Stimulated activated CD4-positive, alpha-beta T cell treated with anti-CD3 and anti-CD28 coated beads, Interleukin-1b, Interleukin-23, amount 100 ng/mL, for 48 hours (primary cell): ENCODE results near the gene CYP2S1.
"Not testable (repeated sequence)": the region's sequence is repeated elsewhere in the genome, so short reads cannot be mapped to it uniquely, and the experiment has no call there.

Experiments
- DNase-seq: peaks from one replicate; pipeline ENCODE4 v3.0.0-alpha.2; 2020

CYP2S1 gene

GRCh38 chr19:41192574-41193429 lies at the start of gene CYP2S1:
Gene CYP2S1, plus strand, starts transcription at chr19:41193219. Its CDS starts 46 bp downstream, at chr19:41193265.
- DNase-seq: no peak

- DNase-seq: peak; percentile 83
These were observed 48.6 kb upstream of the CYP2S1 start for GRCh38 chr19:41144403-41144802.

DNA sequence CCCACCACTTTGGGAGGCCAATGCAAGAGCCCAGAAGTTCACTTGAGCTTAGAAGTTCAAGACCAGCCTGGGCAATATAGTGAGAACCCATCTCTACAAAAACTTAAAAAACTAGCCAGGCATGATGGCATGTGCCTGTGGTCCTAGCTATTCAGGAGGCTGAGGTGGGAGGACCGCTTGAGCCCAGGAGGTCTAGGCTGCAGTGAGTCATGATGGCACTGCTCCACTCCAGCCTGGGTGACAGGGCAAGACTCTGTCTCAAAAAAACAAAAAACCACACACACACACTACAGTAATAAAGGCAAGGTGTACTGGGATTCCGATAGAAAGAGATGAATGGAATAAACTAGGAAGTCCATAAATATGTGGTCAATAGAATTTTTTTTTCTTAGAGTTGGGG lies 43.2 kb upstream of the CYP2S1 start:
- DNase-seq: no peak

DNA sequence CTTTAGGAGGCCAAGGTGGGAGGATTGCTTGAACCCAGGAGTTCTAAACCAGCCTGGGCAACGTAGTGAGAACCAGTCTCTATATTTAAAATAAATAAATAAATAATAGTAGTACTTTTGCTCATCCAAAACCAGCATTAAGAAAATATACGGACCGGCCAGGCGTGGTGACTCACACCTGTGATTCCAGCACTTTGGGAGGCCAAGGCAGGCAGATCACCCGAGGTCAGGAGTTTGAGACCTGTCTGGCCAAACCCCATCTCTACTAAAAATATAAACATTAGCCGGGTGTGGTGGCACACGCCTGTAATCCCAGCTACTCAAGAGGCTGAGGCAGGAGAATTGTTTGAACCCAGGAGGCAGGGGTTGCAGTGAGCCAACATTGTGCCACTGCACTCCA lies 42.0 kb upstream of the CYP2S1 start:
- DNase-seq: not testable (repeated sequence)

- DNase-seq: no peak
These were observed 39.0 kb upstream of the CYP2S1 start for GRCh38 chr19:41154060-41154459.

GRCh38 chr19:41156207-41156606 lies 36.8 kb upstream of the CYP2S1 start:
- no peak for DNase-seq

DNA sequence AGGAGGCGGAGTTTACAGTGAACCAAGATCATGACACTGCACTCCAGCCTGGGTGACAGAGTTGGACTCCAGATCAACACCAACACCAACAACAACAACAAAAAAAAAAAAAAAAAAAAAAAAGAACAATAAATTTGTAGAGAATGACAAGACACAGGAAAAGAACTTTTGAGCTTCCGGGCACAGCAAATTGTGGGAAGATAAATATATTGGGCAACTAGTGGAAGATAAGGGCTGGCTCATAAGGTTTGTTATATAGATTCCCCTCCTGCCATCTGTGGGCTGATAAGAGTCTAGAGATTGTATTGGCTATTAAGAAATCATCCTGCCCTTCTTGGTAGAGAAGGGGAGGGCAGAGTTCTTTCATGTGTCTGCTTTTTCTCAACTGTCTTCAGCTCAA lies 33.1 kb upstream of the CYP2S1 start:
- DNase-seq: no peak

DNA sequence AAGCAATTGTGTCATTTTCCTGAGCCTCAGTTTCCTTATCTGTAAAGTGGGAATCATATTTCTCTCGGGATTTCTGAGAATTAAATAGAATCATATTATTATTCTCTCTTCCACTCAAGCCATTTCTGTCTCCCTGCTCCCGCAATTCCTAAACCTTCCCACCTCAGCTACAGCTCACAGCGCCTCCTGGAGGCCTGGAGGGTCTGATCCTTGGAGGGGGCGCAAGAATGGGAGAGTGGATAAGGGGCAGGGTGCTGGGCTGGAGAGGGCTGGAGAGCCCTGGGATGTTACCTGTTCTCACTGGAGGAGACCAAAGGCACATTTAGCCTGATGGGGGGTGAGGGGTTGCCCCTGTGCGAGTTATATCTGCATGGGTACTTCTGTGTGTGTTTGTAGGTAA lies 31.1 kb upstream of the CYP2S1 start:
- DNase-seq: no peak

DNA sequence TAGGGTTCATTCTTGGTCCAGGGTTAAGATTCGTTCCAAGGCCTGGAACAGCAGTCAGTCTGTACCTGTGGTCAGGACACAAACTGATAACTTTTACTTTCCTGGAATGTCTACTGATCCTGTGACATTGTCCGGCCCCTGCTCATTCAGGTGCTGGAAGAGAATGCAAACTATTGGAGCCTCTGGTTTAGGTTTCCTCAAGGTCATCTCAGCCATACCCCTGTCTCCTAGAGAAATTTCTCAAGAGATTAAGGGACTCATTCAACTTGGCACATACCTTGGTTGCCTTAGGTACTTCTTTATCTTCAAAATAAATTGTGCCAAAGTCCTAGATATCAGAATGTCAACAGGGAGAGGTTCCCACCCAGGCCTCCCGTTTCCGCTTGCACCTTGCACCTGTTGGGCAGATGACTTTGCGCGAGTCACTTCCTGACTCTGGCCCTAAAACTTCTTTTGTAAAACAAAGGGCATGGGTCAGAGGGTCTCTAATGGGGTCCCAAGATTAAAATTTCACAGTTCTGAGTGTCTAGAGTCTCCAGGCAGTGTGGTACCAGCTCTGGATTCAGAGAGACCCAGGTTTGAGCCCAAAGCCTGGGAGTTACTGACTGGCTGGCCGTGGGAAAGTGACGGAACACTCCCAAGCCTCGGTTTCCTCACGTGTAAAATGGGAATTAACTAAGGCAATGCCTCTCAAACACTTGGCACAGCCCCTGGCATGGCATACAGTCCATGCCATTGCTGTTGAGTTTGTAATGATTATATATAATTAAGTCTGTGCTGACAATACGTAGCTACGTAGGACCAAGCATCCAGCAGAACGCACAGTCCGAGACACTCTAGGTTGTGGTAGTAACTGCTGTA lies 25.8 kb upstream of the CYP2S1 start:
- DNase-seq: no peak

DNA sequence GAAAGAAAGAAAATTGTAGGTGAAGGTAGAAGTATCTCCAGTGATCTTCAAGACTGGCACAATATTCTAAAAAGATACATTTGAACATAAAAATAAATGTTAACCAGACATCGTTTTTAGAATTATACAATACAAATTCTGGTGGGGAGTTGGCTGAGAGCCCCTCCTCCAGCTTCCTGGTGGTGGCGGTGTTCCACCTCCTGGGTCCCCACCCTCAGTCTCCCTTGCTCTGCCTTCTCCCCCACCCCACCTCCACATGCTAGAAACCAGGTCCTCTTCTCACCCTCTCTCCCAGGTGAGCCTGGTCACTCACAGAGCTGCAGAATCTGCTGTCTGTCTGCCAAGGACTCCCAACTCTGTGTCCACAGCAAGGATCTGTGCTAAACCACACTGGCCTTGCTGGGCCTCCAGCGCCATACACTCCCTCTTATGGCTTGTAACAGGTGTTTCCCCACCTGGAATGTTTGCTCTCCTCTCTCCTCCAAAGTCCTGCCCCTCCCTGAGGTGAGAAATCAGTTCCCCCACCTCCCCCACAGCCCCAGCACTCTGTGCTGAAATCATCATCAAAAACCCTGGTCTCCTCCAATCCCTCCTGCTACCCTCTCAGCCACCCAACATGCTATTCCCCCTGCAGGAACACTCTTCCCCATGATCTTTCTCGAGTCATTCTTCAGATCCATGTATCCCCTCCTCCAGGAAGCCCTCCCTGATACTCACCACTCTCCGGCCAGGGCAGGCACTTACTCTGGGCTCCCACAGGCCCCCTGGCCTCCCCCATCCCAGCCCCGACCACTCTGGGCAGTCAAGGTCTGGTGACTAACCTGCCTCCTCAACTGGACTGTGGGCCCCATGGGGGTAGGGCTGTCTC lies 20.5 kb upstream of the CYP2S1 start:
- DNase-seq: no peak

DNA sequence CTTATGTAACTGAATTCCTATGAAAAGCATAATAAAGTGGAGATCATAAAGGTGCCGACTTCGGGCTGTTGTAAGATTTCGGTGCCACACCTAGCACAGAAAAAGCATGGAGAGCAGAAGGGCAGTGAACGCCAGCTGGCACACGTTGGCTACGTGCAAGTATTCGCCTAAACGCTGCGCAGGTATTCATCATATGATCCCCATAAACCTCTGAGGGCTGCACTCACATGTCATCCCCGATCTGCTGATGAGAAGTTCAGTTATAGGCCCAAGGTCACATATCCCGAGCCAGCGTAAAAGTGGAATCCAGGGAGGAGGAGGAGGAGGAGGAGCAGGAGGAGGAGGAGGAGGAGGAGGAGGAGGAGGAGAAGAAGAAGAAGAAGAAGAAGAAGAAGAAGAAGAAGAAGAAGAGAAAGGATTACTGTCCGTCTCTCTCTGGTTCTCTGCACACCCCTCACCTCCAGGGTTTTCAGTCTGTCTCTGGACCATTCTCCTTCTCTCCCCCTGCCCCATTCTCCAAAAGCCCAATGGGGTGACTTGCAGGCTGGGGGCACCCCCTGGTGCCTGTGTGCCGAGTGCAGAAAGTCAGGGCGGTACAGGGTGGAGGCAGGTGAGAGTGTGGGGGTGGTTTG lies 18.6 kb upstream of the CYP2S1 start:
- DNase-seq: no peak

DNA sequence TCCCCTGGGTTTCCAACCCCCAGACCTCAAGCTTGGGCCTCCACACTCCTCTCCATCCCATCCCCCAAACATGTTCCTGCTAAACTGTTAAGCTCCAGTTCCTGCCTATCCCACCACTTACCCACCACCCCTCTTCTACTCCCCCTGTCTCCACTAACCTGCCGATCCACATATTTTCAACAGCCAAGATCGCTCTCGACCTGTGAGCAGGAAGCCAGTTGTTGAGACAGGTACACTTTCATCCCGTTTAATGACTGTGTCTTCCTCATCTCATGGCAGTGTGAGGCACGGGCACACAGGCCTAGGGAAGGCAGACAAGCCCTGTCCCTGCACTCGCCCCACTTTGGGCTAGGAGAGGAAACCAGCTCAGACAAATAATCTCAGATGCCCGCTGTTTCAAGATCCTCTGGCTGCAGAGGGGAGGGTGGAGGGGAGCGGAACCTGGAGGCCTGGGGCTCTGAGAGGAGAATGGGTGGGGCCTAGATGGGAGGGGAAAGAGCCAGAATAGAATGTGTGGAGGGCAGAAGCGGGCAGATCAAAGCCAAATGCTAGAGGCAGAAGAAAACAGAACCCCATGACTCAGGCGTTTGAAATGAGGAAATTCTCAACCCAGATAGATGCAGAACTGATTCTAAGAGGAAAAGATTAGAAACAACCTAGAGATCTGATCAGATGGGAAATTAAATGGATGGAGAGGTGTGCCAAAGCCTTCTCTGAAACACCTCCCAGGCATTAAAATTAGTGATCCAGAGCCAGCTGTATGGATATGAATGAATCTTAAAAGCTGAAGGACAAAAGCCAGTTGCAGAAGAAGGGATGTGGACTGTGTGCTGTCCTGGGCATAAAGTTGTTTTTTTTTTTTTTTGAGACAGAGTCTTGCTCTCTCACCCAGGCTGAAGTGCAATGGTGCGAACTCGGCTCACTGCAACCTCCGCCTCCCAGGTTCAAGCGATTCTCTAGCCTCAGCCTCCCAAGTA lies 16.9 kb upstream of the CYP2S1 start:
- DNase-seq: peak; percentile 33

- DNase-seq: not testable (repeated sequence)
These were observed 12.8 kb upstream of the CYP2S1 start for GRCh38 chr19:41180173-41180572.

DNA sequence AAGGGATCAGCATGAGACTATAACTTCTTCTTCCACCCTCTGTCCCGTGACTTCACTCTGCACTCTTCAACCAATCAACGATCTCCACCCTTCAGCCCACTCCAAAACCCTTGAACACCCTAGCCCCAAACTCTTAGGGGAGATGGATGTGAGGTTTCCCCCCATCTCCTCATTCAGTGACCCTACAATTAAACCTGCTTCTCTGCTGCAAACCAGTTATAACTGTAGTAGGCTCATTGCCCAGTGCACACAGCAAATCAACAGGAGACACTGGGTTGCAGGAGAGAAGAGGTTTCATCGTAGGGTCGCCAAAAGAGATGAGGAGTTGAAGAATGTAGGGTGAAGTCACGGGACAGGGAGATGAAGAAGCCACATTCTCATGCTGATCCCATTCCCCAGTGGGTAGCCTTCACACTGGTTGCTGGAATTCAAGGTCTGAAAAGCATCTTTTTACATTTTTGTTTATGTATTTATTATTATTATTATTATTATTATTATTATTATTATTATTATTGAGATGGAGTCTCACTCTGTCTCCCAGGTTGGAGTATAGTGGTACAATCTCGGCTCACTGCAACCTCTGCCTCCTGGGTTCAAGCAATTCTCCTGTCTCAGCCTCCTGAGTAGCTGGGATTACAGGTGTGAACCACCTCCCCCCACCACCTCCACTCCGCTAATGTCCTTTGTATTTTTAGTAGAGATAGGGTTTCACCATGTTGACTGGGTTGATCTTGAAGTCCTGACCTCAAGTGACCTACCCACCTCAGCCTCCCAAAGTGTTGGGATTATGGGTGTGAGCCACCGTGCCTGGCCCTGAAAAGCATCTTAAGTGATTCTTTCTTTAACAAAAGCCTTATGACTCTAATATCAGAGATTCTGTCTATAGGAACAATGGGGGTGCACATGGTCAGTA lies 5.8 kb upstream of the CYP2S1 start:
- no peak for DNase-seq

DNA sequence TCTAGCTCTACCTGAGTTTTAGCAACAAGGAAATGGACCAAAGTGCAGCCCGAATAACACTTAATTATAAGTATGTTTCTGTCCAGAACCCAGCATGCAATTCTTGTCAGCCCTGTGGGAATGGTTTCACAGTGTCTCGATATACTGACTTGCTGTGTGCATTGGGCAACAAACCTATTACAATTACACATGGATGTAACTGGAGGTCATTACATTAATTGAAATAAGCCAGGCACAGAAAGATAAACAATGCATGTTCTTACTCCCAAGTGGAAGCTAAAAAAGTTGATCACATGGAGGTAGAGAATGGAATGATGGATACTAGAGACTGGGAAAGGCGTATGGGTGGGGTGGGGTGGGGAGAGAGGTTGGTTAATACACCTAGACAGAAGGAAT lies 5.1 kb upstream of the CYP2S1 start:
- DNase-seq: no peak

DNA sequence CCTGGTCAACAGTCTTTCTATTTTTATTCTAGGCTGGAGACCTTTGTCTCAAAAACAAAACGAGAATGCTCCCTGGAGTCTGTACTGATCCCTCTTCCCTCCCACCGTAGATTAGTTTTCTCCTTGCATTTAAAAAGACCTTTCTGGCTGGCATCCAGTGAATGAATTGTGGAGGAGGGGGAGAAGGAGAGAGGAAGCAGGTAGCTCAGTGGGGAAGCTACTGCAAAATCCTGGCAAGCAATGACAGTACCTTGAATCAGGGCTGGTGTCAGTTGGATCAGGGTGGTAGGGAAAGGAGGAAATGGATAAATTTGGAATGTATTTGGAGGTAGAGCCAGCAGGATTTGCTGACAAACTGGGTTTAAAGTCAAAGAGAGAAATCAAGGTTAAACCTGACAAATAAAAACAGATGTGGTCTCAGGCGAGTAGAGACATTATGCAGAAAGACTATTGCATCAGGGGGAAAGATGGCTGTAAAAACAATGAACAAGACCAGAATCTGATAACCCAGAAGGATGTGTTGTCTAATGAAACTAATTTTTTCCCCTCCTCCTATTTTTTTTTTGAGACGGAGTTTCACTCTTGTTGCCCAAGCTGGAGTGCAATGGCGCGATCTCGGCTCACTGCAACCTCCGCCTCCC lies 3.5 kb upstream of the CYP2S1 start:
- no peak for DNase-seq

- DNase-seq: no peak
These were observed 574 bp downstream of the CYP2S1 start for GRCh38 chr19:41193430-41194156.

DNA sequence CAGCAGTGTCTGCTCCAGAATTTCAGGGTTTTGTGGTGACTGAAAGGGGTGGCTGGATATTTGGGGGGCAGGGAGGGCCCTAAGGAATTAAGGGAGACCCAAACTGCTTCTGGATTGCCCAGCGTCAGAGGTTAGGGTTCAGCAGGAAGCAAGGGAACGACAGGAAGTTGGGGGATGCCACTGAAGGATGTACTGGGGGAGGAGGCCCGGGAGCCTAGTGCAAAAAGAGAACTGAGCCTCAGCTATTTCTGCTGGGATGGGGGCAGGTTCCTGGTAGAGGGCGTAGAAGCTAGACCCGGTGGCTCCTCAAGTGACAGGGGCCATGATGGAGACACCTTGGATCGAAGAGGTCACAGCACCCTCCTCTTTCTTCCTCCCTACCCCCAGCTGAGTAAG lies 1.1 kb downstream of the CYP2S1 start:
- no peak for DNase-seq
